H1 (cell line): Measurements from ENCODE around the gene TEX10. TPM values are rescaled to one million over a fixed set of nuclear protein-coding genes. Genes with fewer than 3 reads are reported as not detected.

Experiments
- CTCF ChIA-PET: fragments of 300-600 bp; sonication (Branson Sonifier 250); formaldehyde crosslinking; loops from one replicate; lab custom pipeline; 2021; ENCODE audit not compliant: partially characterized antibody; lab: Charles Lee
- POLR2A ChIA-PET: fragments of 300-600 bp; sonication (Branson Sonifier 250); formaldehyde crosslinking; loops from one replicate; lab custom pipeline; 2021; ENCODE audit warnings: inconsistent platforms; ENCODE audit not compliant: partially characterized antibody; lab: Charles Lee
- DNase-seq, 2 experiments: peaks; one replicate each; pipeline versions ENCODE4 v3.0.0 to v3.0.0-alpha.2; 2010 to 2022; ENCODE audit warnings: low spot score in 2 of 2, low read depth in 1 of 2, mixed read lengths in 1 of 2
- FAIRE-seq: peaks from 2 replicates; lab custom pipeline; 2011; peaks lifted over from hg19 to GRCh38; lab: Jason Lieb, UNC
- H2AFZ ChIP-seq: 2 replicates; pipeline ENCODE4 v1.8.1; 2012; ENCODE audit warnings: low read length, inconsistent platforms
- H2AK5ac ChIP-seq: 2 replicates; pipeline ENCODE4 v1.6.1; 2013; ENCODE audit warnings: low read depth, low read length
- H2BK120ac ChIP-seq: replicated peaks from 2 replicates; pipeline ENCODE3; 2013; ENCODE audit warnings: low read depth, low read length, inconsistent platforms
- H2BK12ac ChIP-seq: 2 replicates; pipeline ENCODE4 v1.6.1; 2013; ENCODE audit warnings: low read depth, low read length
- H2BK15ac ChIP-seq: 2 replicates; pipeline ENCODE4 v1.6.1; 2013; ENCODE audit warnings: low read length
- H2BK20ac ChIP-seq: 2 replicates; pipeline ENCODE4 v1.6.1; 2013; ENCODE audit warnings: low read length
- H2BK5ac ChIP-seq: 2 replicates; pipeline ENCODE4 v1.6.1; 2013; ENCODE audit warnings: low read depth, low read length
- H3K14ac ChIP-seq: 2 replicates; pipeline ENCODE4 v1.6.1; 2013; ENCODE audit warnings: inconsistent platforms; ENCODE audit not compliant: insufficient read length
- H3K18ac ChIP-seq: 2 replicates; pipeline ENCODE4 v1.6.1; 2013; ENCODE audit warnings: low read length; ENCODE audit errors: extremely low read depth
- H3K23ac ChIP-seq: 2 replicates; pipeline ENCODE4 v1.6.1; 2013; ENCODE audit warnings: inconsistent platforms; ENCODE audit not compliant: insufficient read length
- H3K23me2 ChIP-seq: 2 replicates; pipeline ENCODE4 v1.6.1; 2013; ENCODE audit warnings: low read depth, low read length
- H3K27ac ChIP-seq: 2 replicates; pipeline ENCODE4 v1.6.1; 2011; ENCODE audit warnings: low read depth, low read length, inconsistent platforms
- H3K27me3 ChIP-seq, 4 experiments: replicated peaks in 1 of 4; 1 replicate in 1 of 4; 2 replicates in 3 of 4; pipeline versions ENCODE4 v1.6.1 to v1.8.1; 2011 to 2013; ENCODE audit warnings: low read length in 3 of 4, mild to moderate bottlenecking in 3 of 4, inconsistent platforms in 2 of 4, mixed read lengths in 2 of 4, moderate library complexity in 1 of 4; ENCODE audit not compliant: control insufficient read depth in 3 of 4, insufficient read depth in 3 of 4; ENCODE audit errors: extremely low read depth in 1 of 4
- H3K36me3 ChIP-seq, 4 experiments: 2 replicates each; pipeline versions ENCODE4 v1.6.1 to v1.8.1; 2011 to 2013; ENCODE audit warnings: mild to moderate bottlenecking in 4 of 4, low read length in 3 of 4, moderate library complexity in 2 of 4, control low read depth in 1 of 4, inconsistent platforms in 1 of 4; ENCODE audit not compliant: insufficient read depth in 4 of 4, control insufficient read depth in 2 of 4
- H3K4ac ChIP-seq: replicated peaks from 2 replicates; pipeline ENCODE3; 2013; ENCODE audit warnings: low read length, low read depth, mixed read lengths, inconsistent platforms; ENCODE audit not compliant: insufficient read length
- H3K4me1 ChIP-seq, 4 experiments: replicated peaks in 1 of 4; 1 replicate in 1 of 4; 2 replicates in 3 of 4; pipeline versions ENCODE4 v1.6.1 to v1.8.1; 2011 to 2013; ENCODE audit warnings: low read length in 3 of 4, inconsistent platforms in 2 of 4, mixed read lengths in 1 of 4; ENCODE audit not compliant: insufficient read depth in 4 of 4, control insufficient read depth in 3 of 4
- H3K4me2 ChIP-seq, 2 experiments: 2 replicates each; pipeline versions ENCODE4 v1.6.1 to v1.8.1; 2011 to 2013; ENCODE audit warnings: low read depth in 2 of 2, low read length in 2 of 2, control low read depth in 1 of 2, inconsistent platforms in 1 of 2, mild to moderate bottlenecking in 1 of 2; ENCODE audit not compliant: insufficient read depth in 1 of 2
- H3K4me3 ChIP-seq, 4 experiments: fragments of 200-600, 300-600 bp in 1 of 4; sonication (generic), shearing (Covaris generic), sonication (Bioruptor Twin) in 1 of 4; 2 replicates each; pipeline versions ENCODE4 v1.5.1 to v1.8.1; 2011 to 2016; ENCODE audit warnings: low read length in 4 of 4, low read depth in 3 of 4, control low read depth in 2 of 4, inconsistent platforms in 2 of 4, mild to moderate bottlenecking in 2 of 4, mixed read lengths in 1 of 4, moderate library complexity in 1 of 4; ENCODE audit not compliant: insufficient read depth in 2 of 4; ENCODE audit errors: extremely low read depth in 1 of 4
- H3K56ac ChIP-seq: replicated peaks from 2 replicates; pipeline ENCODE3; 2013; ENCODE audit warnings: low read depth, mild to moderate bottlenecking, mixed read lengths, low read length, inconsistent platforms; ENCODE audit not compliant: insufficient read length
- H3K79me1 ChIP-seq: 2 replicates; pipeline ENCODE4 v1.6.1; 2013; ENCODE audit warnings: low read depth, low read length, control low read depth
- H3K79me2 ChIP-seq, 2 experiments: 2 replicates each; pipeline versions ENCODE4 v1.6.1 to v1.8.1; 2012 to 2013; ENCODE audit warnings: low read length in 2 of 2, mild to moderate bottlenecking in 2 of 2, inconsistent platforms in 1 of 2; ENCODE audit not compliant: insufficient read depth in 2 of 2, control insufficient read depth in 1 of 2
- H3K9ac ChIP-seq, 4 experiments: replicated peaks in 1 of 4; 1 replicate in 1 of 4; 2 replicates in 3 of 4; pipeline versions ENCODE4 v1.6.1 to v1.8.1; 2011 to 2013; ENCODE audit warnings: low read depth in 3 of 4, low read length in 3 of 4, control low read depth in 2 of 4, mild to moderate bottlenecking in 2 of 4, moderate library complexity in 2 of 4, inconsistent platforms in 1 of 4; ENCODE audit errors: extremely low read depth in 1 of 4
- H3K9me3 ChIP-seq, 2 experiments: 2 replicates each; pipeline versions ENCODE4 v1.6.1 to v1.8.1; 2012 to 2013; ENCODE audit warnings: mild to moderate bottlenecking in 2 of 2, moderate library complexity in 2 of 2, control low read depth in 1 of 2, inconsistent platforms in 1 of 2, low read depth in 1 of 2, low read length in 1 of 2, mixed read lengths in 1 of 2; ENCODE audit not compliant: insufficient read depth in 2 of 2
- H4K20me1 ChIP-seq, 2 experiments: replicated peaks in 1 of 2; 2 replicates each; pipeline versions ENCODE3 to v1.8.1; 2011 to 2013; ENCODE audit warnings: inconsistent platforms in 2 of 2, low read length in 2 of 2, mild to moderate bottlenecking in 1 of 2; ENCODE audit not compliant: insufficient read depth in 2 of 2, control insufficient read depth in 1 of 2
- H4K5ac ChIP-seq: 2 replicates; pipeline ENCODE4 v1.6.1; 2013; ENCODE audit warnings: low read length, low read depth, mixed read lengths, inconsistent platforms; ENCODE audit not compliant: insufficient read length
- H4K8ac ChIP-seq: 2 replicates; pipeline ENCODE4 v1.8.0; 2013; ENCODE audit warnings: mild to moderate bottlenecking, moderate library complexity, low read length, inconsistent platforms; ENCODE audit not compliant: insufficient read depth; ENCODE audit errors: extremely low read depth
- H4K91ac ChIP-seq: replicated peaks from 2 replicates; pipeline ENCODE3; 2013; ENCODE audit warnings: low read length, mixed read lengths, inconsistent platforms; ENCODE audit not compliant: insufficient read length
- GABPA ChIP-seq: IDR thresholded peaks from 2 replicates; pipeline ENCODE4 v1.6.1; 2011; ENCODE audit warnings: mild to moderate bottlenecking, low read length, moderate library complexity, borderline replicate concordance; ENCODE audit not compliant: insufficient read depth
- HDAC2 ChIP-seq, 2 experiments: fragments of 300-600 bp in 1 of 2; sonication (generic) in 1 of 2; IDR thresholded peaks; 2 replicates each; pipeline ENCODE4 v1.6.1; 2011 to 2012; ENCODE audit warnings: low read depth in 2 of 2, low read length in 2 of 2, mild to moderate bottlenecking in 2 of 2, moderate library complexity in 2 of 2, borderline replicate concordance in 1 of 2, inconsistent platforms in 1 of 2
- NANOG ChIP-seq: IDR thresholded peaks from 2 replicates; pipeline ENCODE4 v1.6.1; 2011; ENCODE audit warnings: low read length, low read depth, mild to moderate bottlenecking, inconsistent platforms; ENCODE audit not compliant: insufficient read depth, poor library complexity, severe bottlenecking
- RXRA ChIP-seq: IDR thresholded peaks from 2 replicates; pipeline ENCODE4 v1.6.1; 2011; ENCODE audit warnings: low read depth, mild to moderate bottlenecking, low read length, moderate library complexity; ENCODE audit not compliant: insufficient read depth
- SIN3A ChIP-seq, 2 experiments: IDR thresholded peaks in 1 of 2; conservative IDR thresholded peaks in 1 of 2; 2 replicates each; pipeline ENCODE4 v1.6.1; 2011 to 2012; ENCODE audit warnings: low read length in 2 of 2, improper control_type of control experiment in 1 of 2, low read depth in 1 of 2, mild to moderate bottlenecking in 1 of 2
- YY1 ChIP-seq: IDR thresholded peaks from 2 replicates; pipeline ENCODE4 v1.6.1; 2011; ENCODE audit warnings: low read depth, mild to moderate bottlenecking, low read length
- WGBS, 2 experiments: shearing (Covaris generic) in 1 of 2; methylation state at CpG; one replicate each; pipeline versions ENCODE4 v1.1.6 to v1.1.7; 2013 to 2015; ENCODE audit warnings: low lambda C conversion rate in 2 of 2, mixed read lengths in 2 of 2, inconsistent platforms in 1 of 2, low coverage in 1 of 2, missing lambda C conversion rate in 1 of 2; ENCODE audit not compliant: insufficient replicate concordance in 2 of 2, insufficient coverage in 1 of 2, insufficient read length in 1 of 2; ENCODE audit errors: extremely low coverage in 1 of 2, missing lambda C conversion rate in 1 of 2; 5-methylcytosine and 5-hydroxymethylcytosine counted together
- polyA plus RNA-seq, 7 experiments: library from polyadenylated mRNA; depleted of rRNA in 3 of 7; stranded (reverse) in 5 of 7; unstranded in 2 of 7; fragments of >200 nt in 5 of 7; fragments of 200-250 nt in 2 of 7; gene quantifications; 1 replicate in 5 of 7; 2 replicates in 1 of 7; 4 replicates in 1 of 7; pipeline versions ENCODE4 v1.2.1 to v1.2.3, GENCODE V29; 2011 to 2013; ENCODE audit warnings: missing spikeins in 2 of 7, mixed read lengths in 2 of 7
- total RNA-seq: library from RNA; stranded (reverse); fragmentation: NEBNext Ultra II Directional; extraction: Animal tissue kit (Norgen Biotek cat#: 25700); gene quantifications from 2 replicates; pipeline ENCODE4 v1.2.1, GENCODE V29; 2021
- TF ChIP-seq, protein P1 (sequence below): IDR thresholded peaks from 2 replicates; pipeline ENCODE4 v1.6.1; 2012; ENCODE audit warnings: inconsistent platforms
- TF ChIP-seq, protein P2 (sequence below), 3 experiments: IDR thresholded peaks; 1 replicate in 2 of 3; 2 replicates in 1 of 3; pipeline versions ENCODE4 v1.5.1 to v1.6.1; 2011; ENCODE audit warnings: low read length in 3 of 3, mild to moderate bottlenecking in 3 of 3, inconsistent platforms in 2 of 3, low read depth in 1 of 3, moderate library complexity in 1 of 3; ENCODE audit not compliant: insufficient read depth in 1 of 3; ENCODE audit errors: control extremely low read depth in 1 of 3

TEX10 gene
- total and polyA plus RNA-seq, 2 of the 8 experiments (the other 6 are each of a cell fraction or from before 2014, with no cell fraction given): 46.9 to 81.0 TPM

DNA sequence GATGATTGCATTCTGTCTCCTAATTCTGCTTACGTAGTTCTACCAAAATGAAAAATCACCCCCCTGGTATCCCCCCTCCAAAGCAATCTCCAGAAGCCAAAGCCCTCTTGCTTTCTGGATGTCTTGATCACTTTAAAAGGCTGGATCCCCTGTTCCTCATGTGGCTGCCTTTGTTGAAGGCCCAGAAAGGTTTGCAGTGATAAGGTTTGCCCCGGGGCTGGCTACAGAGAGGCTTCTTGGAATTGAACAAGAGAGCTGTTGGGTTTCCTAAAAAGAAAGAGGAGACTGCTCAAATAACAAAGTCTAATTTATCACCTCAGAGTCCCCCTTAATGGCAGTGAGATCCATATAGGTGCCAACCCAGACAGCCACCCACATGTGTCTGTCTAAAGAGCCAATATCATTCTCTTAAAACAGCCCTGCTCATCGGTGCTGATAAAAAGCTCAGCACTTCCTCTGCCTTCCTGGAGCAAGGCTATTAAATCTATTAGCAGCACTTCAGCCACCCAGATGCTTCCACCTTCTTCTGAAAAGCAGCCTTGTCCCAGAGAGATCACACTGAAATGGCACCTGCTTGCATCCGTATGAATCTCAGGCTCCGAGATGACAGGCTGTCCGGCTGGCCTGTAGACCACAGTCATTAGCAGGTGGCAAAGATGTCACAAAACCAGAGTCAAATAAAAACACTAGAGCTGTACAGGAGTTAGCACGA is 70.9 kb downstream of the TEX10 start:
- Histone ChIP-seq H3K23me2 (no peaks in the 10 kb centered on the region), H3K79me2 (no peaks in the 10 kb centered on the region), H2BK20ac (no peak overlapping the region), H2BK5ac (no peak overlapping the region), H3K9me3 (0 out of 4 replicates have a peak, but pooled peaks cover 0 to 2% of the 10 kb centered on the region in 2 experiments), H3K4me3 (no peak overlapping the region), H3K79me1 (no peaks in the 10 kb centered on the region; the same call in 1 of the 2 replicates), H3K36me3 (peaks cover 0 to 8% (median 0%) of the 10 kb centered on the region in 4 experiments; a peak in 1 of 8 replicates), H2BK15ac (no peak overlapping the region), H3K27ac (no peak overlapping the region), H3K4me1 (no peaks in the 10 kb centered on the region), H3K27me3 (no peaks in the 10 kb centered on the region), H3K4me2 (no peak overlapping the region), H4K91ac (no peak overlapping the region), H4K20me1 (no peaks in the 10 kb centered on the region), H2BK120ac (no peak overlapping the region), H2AK5ac (no peak overlapping the region), H4K8ac (no peak overlapping the region), H3K14ac (no peak overlapping the region), H4K5ac (no peak overlapping the region), H2AFZ (no peak overlapping the region), H3K56ac (no peak overlapping the region), H3K18ac (no peak overlapping the region), H2BK12ac (no peak overlapping the region), H3K4ac (no peak overlapping the region), H3K23ac (no peak overlapping the region), H3K9ac (no peak overlapping the region)
- POLR2A ChIA-PET: interaction anchor here (0.6 kb wide), 1 partner anchor 25 kb away, joined by 3 read pairs; no protein-coding TSS in a partner anchor
- 92% methylated on average over 7 of the region's 7 CpGs; no CpG with 5 or more reads in 1 of the 2 experiments for WGBS, 2 experiments
- FAIRE-seq (no peak), DNase-seq (no peak)
- CTCF ChIA-PET: interaction anchor here (0.6 to 1.4 kb wide), 4 partner anchors 14 to 65 kb away, joined by 3 to 7 read pairs (median 4); no protein-coding TSS in a partner anchor
- TF ChIP-seq YY1 (no peak), HDAC2 (IDR thresholded peaks at IDR 0.05; ENCODE audit: borderline replicate concordance in 1 of 2, low read depth in 2 of 2, low read length in 2 of 2) (no peak), GABPA (no peak), RXRA (no peak), SIN3A (conservative IDR thresholded peaks at IDR 0.05 in 1 of 2, IDR thresholded peaks at IDR 0.05 in 1 of 2; ENCODE audit: low read depth in 1 of 2, low read length in 2 of 2) (no peak), NANOG (no peak)
- TF ChIP-seq, protein P1, sequence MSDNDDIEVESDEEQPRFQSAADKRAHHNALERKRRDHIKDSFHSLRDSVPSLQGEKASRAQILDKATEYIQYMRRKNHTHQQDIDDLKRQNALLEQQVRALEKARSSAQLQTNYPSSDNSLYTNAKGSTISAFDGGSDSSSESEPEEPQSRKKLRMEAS: no peak
- TF ChIP-seq, protein P2, sequence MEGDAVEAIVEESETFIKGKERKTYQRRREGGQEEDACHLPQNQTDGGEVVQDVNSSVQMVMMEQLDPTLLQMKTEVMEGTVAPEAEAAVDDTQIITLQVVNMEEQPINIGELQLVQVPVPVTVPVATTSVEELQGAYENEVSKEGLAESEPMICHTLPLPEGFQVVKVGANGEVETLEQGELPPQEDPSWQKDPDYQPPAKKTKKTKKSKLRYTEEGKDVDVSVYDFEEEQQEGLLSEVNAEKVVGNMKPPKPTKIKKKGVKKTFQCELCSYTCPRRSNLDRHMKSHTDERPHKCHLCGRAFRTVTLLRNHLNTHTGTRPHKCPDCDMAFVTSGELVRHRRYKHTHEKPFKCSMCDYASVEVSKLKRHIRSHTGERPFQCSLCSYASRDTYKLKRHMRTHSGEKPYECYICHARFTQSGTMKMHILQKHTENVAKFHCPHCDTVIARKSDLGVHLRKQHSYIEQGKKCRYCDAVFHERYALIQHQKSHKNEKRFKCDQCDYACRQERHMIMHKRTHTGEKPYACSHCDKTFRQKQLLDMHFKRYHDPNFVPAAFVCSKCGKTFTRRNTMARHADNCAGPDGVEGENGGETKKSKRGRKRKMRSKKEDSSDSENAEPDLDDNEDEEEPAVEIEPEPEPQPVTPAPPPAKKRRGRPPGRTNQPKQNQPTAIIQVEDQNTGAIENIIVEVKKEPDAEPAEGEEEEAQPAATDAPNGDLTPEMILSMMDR (IDR thresholded peaks at IDR 0.05; ENCODE audit: control extremely low read depth in 1 of 3, insufficient read depth in 1 of 3, low read depth in 1 of 3, low read length in 3 of 3): no peak
